SJSA1 (cell line): ENCODE results near the gene RALGDS. TPM values are rescaled to one million over a fixed set of nuclear protein-coding genes. Genes with fewer than 3 reads are reported as not detected.
"Not testable (repeated sequence)": the region's sequence is repeated elsewhere in the genome, so short reads cannot be mapped to it uniquely, and the experiment has no call there.

ENCODE experiments used
- DNase-seq, 2 experiments: peaks; one replicate each; pipeline ENCODE4 v3.0.0-alpha.2; 2015 to 2020; ENCODE audit warnings: low spot score in 2 of 2, low read depth in 1 of 2
- H3K27ac ChIP-seq: fragments of 250-450 bp; sonication (Bioruptor Pico); 2 replicates; pipeline ENCODE4 v1.5.1; 2020; ENCODE audit warnings: mild to moderate bottlenecking, moderate library complexity
- H3K27me3 ChIP-seq: fragments of 250-450 bp; sonication (Bioruptor Pico); replicated peaks from 2 replicates; pipeline ENCODE4 v1.5.1; 2020; ENCODE audit warnings: mild to moderate bottlenecking, moderate library complexity
- H3K36me3 ChIP-seq: fragments of 250-450 bp; sonication (Bioruptor Pico); 2 replicates; pipeline ENCODE4 v1.5.1; 2020; ENCODE audit warnings: mild to moderate bottlenecking
- H3K4me1 ChIP-seq: fragments of 250-450 bp; sonication (Bioruptor Pico); replicated peaks from 2 replicates; pipeline ENCODE4 v1.6.1; 2021; ENCODE audit warnings: mild to moderate bottlenecking
- H3K4me3 ChIP-seq: fragments of 250-450 bp; sonication (Bioruptor Pico); 2 replicates; pipeline ENCODE4 v1.5.1; 2020; ENCODE audit warnings: mild to moderate bottlenecking
- H3K9me3 ChIP-seq: fragments of 250-450 bp; sonication (Bioruptor Pico); replicated peaks from 2 replicates; pipeline ENCODE4 v1.5.1; 2020; ENCODE audit warnings: mild to moderate bottlenecking
- total RNA-seq: library from RNA; depleted of rRNA; stranded (reverse); fragments of >200 nt; shearing (Covaris generic); gene quantifications from 2 replicates; pipeline ENCODE4 v1.2.3, GENCODE V29; 2014

The RALGDS gene
- total RNA-seq, 1 experiment from 2014 or later = 8.6 TPM

DNA sequence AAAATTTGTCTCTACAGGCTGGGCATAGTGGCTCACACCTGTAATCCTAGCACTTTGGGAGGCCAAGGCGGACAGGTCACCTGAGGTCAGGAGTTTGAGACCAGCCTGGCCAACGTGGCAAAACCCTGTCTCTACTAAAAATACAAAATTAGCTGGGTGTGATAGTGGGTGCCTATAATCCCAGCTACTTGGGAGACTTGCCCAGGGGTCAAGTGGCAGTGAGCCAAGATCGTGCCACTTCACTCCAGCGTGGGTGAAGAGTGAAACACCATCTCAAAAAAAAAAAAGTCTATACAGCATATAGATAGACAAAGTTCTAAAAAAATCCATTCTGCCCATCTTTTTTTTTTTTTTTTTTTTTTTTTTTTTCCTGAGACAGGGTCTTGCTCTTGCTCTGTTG, 26.7 kb downstream of the RALGDS start:
- not testable (repeated sequence) for H3K27me3 ChIP-seq, H3K27ac ChIP-seq, H3K4me1 ChIP-seq, H3K36me3 ChIP-seq, H3K4me3 ChIP-seq, H3K9me3 ChIP-seq, DNase-seq

DNA sequence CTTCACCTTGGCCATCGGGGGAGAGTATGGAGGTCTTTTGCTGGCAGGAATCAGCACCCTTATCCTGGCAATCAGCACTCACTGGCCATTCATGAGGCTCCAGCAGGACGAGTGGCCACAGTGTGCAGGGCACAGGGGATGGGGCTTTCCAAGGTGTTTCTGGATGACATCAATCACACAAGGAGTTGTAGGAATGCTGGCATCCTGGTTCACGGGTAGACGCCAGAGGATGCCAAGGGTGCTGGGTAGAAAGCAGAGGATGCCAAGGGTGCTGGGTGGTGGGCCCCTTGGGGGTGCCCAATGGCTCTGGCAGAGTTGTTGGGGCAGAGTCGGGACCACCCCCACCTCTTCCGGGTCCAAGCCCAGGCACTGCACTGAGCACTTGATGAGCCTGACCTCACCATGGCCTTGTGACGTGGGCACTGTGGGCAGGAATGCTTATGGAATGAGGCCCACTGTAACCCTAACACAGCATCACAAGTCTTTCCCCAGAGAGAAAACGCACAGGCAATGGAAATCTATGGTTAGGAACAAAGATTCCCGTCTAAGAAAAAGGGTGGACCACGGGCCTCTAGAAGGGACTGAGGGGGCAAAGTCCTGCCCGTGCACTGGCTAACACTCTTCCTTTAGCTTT, 30.2 kb downstream of the RALGDS start:
- Histone ChIP-seq H3K27me3 (no peaks in the 10 kb centered on the region), H3K36me3 (no peaks in the 10 kb centered on the region), H3K27ac (no peak overlapping the region), H3K4me1 (no peaks in the 10 kb centered on the region), H3K9me3 (no peaks in the 10 kb centered on the region), H3K4me3 (no peak overlapping the region)
- DNase-seq = no peak

DNA sequence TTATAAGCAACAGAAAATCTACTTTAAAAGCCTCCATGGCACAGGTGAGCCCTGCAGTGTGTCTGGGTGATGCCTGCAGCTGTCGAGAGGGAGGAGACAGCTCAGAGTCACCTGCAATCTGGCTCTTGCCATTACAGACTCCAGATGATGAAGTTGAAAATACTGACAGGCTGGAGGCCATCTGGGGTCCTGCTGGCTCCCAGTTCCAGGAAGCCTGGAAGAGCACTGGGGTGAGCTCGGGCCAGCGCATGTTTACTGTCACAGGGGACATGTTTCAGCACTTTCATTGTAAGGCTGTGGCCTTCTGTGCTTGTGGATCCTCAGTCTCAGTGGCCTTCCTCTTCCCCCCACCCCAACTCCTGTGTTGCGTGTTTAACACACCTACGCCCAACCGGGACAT, 30.9 kb downstream of the RALGDS start:
- Histone ChIP-seq H3K27me3 (no peaks in the 10 kb centered on the region), H3K4me3 (no peak overlapping the region), H3K27ac (no peak overlapping the region), H3K36me3 (no peaks in the 10 kb centered on the region), H3K9me3 (no peaks in the 10 kb centered on the region), H3K4me1 (no peaks in the 10 kb centered on the region)
- no peak for DNase-seq

DNA sequence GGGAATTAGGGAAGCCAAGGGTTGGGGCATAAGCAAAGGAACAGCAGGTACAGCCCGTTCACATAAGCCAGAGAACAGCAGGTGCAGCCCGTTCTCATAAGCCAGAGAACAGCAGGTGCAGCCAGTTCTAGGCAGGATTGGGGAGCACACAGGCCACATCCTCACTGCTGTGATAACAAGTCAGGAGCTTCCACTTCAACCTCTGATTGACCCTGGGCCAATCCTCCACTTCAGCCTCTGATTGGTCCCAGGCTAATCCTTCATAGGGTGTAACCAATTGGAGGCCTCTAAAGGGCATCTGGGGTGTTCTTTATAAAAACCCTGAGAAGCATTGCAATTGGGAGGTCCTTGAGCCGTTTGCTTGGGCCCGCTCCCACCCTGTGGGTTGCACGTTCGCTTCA, 31.8 kb downstream of the RALGDS start:
- H3K27me3 ChIP-seq = no peaks in the 10 kb centered on the region
- no peaks in the 10 kb centered on the region for H3K4me1 ChIP-seq
- H3K4me3 ChIP-seq = no peak overlapping the region
- no peak overlapping the region for H3K27ac ChIP-seq
- DNase-seq = no peak
- no peaks in the 10 kb centered on the region for H3K36me3 ChIP-seq
- H3K9me3 ChIP-seq = no peaks in the 10 kb centered on the region

DNA sequence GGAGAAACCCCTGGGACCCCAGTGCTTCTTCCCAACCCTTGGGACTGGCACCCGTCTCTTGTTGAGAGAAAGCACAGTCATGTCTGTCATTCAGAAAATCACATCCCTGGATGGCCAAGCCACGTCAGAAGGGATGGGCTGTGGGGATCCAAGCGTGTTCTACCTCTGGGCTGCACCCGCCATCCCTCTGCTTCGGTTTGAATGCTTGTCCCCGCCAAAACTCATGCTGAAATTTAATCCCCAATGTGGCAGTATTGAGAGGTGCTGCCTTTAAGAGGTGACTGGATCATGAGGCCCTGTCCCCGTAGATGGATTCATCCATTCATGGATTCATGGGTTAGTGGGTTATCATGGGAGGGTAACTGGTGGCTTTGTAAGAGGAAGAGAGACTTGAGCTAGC, 32.3 kb downstream of the RALGDS start:
- no peak for DNase-seq
- Histone ChIP-seq H3K36me3 (no peaks in the 10 kb centered on the region), H3K27me3 (no peaks in the 10 kb centered on the region), H3K4me1 (no peaks in the 10 kb centered on the region), H3K27ac (no peak overlapping the region), H3K4me3 (no peak overlapping the region), H3K9me3 (no peaks in the 10 kb centered on the region)

DNA sequence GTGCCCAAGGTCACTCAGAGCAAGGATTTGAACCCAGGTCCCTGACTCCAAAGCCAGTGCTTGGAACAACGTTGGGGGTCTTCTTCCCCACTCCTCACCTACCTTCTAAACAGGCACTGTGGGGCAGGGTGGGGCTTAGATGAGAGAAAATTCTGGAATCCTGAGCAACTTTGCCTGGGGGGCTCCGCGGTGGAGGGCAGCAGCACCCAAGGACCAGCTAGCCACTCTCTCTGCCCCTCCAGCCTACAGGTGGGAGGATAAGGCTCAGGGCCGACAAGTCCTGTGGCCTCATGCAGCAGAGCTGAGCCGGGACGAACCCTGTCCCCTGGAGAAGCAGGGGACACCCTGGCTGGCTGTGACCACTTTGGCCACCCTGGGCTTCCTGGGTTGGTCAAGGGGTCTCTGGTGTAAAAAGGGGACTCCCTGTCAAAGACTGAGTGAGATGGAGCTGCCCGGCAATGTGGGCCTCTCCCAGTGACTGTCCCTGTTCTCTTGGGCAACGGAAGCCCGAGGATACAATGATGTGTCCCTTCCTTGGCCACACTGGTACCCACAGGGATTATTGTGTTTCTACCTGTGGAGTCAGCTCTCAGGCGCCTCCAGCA, 32.8 kb downstream of the RALGDS start:
- Histone ChIP-seq H3K27me3 (no peaks in the 10 kb centered on the region), H3K27ac (no peak overlapping the region), H3K4me3 (no peak overlapping the region), H3K4me1 (no peaks in the 10 kb centered on the region), H3K9me3 (no peaks in the 10 kb centered on the region), H3K36me3 (no peaks in the 10 kb centered on the region)
- DNase-seq = no peak

DNA sequence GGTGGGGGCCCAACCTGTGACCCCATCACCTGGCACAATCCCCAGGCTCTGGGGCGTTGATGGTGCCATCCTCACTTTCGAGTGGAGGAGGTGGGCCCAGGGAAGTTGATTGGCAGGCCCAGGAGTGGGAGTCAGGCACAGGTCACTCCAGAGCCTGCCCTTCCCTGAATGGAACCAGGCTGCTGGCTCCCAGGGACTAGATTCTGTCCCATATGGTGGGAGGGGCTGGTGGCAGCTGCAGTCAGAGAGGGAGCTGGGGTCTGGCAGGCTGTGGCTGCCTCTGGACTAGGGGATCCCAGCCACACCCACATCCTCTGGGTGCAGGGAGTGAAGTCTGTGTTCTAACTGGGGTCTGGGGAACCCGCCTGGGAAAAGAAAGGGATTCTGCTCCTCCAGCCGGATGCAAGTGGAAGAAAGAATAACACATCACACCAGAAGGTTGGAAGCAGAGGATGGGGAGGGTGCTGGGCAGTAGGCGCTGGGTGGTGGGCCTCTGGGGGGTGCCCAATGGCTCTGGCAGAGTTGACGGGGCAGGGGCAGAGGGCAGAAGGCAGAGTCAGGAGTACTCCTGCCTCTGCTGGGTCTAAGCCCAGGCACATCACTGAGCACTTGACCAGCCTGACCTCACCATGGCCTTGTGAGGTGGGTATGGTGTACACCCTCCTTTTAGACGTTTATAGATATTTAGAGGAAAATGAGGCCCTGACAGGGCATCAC, 33.5 kb downstream of the RALGDS start:
- Histone ChIP-seq H3K9me3 (no peaks in the 10 kb centered on the region), H3K36me3 (no peaks in the 10 kb centered on the region), H3K27me3 (no peaks in the 10 kb centered on the region), H3K27ac (no peak overlapping the region), H3K4me3 (no peak overlapping the region), H3K4me1 (no peaks in the 10 kb centered on the region)
- no peak for DNase-seq

DNA sequence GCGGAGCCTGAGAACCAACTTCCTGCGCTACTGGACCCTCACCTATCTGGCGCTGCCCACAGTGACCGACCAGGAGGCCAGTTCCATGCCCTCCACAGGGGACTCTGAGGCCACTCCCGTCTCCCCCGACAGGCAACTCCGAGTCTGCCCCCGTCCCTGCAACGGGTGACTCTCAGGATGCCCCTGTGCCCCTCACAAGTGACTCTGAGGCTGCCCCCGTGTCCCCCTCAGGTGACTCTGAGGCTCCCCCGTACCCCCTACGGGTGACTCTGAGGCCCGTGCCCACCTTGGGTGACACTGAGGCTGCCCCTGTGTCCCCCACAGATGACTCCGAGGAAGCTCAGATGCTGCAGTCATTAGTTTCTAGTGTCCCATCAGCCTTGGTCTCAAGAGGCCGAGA, 34.1 kb downstream of the RALGDS start:
- Histone ChIP-seq H3K36me3 (no peaks in the 10 kb centered on the region), H3K9me3 (no peaks in the 10 kb centered on the region), H3K4me3 (no peak overlapping the region), H3K27ac (no peak overlapping the region), H3K4me1 (no peaks in the 10 kb centered on the region), H3K27me3 (no peaks in the 10 kb centered on the region)
- DNase-seq = no peak

DNA sequence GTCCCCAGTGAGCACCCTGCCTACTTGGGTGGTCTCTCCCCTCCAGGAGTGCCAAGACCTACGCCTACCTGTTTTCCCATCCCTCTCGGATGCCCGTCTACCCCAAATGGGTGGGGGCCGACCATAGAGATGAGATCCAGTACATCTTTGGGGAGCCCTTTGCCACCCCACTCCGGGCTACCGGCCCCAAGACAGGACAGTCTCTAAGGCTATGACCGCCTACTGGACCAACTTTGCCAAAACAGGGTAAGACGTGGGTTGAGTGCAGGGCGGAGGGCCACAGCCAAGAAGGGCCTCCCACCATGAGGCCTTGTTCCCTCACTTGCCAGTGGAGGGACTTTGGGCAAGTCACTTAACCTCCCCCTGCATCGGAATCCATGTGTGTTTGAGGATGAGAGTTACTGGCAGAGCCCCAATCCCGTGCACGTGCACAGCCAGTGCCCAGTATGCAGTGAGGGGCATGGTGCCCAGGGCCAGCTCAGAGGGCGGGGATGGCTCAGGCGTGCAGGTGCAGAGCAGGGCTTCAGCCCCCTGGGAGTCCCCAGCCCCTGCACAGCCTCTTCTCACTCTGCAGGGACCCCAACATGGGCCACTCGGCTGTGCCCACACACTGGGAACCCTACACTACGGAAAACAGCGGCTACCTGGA, 34.7 kb downstream of the RALGDS start:
- DNase-seq, H3K36me3 ChIP-seq, H3K27ac ChIP-seq, H3K27me3 ChIP-seq, H3K4me3 ChIP-seq, H3K9me3 ChIP-seq, H3K4me1 ChIP-seq: not testable (repeated sequence)

DNA sequence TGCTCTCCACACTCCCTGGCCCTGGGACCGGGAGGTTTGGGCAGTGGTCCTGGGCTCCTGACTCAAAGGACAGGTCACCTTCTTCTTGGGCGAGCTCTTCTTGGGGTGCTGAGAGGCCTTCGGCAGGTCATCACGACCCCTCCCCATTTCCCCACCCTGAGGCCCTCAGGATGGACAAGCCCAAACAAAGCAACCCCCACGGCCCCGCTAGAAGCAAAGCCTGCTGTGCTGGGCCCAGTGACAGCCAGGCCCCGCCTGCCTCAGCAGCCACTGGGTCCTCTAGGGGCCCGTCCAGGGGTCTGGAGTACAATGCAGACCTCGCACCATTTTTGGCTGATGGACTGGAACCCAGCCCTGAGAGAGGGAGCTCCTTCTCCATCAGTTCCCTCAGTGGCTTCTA, 37.4 kb downstream of the RALGDS start:
- not testable (repeated sequence) for H3K27ac ChIP-seq, H3K4me3 ChIP-seq, H3K4me1 ChIP-seq, H3K9me3 ChIP-seq, DNase-seq, H3K36me3 ChIP-seq, H3K27me3 ChIP-seq

DNA sequence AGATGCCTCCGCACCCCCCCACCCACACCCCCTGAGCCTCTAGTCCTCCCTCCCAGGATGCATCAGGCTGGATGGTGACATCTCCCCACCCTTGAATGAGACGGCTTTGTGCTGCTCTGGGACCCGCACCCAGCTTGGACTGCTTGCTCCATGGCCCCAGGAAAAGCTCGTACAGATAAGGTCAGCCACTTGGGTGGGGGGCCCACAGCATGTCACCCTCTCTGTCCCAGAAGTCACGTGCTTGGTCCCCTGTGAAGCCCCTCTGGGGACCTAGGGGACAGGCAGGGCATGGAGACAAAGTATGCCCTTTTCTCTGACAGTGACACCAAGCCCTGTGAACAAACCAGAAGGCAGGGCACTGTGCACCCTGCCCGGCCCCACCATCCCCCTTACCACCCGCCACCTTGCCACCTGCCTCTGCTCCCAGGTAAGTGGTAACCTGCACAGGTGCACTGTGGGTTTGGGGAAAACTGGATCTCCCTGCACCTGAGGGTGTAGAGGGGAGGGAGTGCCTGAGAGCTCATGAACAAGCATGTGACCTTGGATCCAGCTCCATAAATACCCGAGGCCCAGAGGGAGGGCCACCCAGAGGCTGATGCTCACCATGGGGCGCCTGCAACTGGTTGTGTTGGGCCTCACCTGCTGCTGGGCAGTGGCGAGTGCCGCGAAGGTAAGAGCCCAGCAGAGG, 38.9 kb downstream of the RALGDS start:
- not testable (repeated sequence) for H3K4me3 ChIP-seq, H3K9me3 ChIP-seq, H3K36me3 ChIP-seq, DNase-seq, H3K27ac ChIP-seq, H3K4me1 ChIP-seq, H3K27me3 ChIP-seq

DNA sequence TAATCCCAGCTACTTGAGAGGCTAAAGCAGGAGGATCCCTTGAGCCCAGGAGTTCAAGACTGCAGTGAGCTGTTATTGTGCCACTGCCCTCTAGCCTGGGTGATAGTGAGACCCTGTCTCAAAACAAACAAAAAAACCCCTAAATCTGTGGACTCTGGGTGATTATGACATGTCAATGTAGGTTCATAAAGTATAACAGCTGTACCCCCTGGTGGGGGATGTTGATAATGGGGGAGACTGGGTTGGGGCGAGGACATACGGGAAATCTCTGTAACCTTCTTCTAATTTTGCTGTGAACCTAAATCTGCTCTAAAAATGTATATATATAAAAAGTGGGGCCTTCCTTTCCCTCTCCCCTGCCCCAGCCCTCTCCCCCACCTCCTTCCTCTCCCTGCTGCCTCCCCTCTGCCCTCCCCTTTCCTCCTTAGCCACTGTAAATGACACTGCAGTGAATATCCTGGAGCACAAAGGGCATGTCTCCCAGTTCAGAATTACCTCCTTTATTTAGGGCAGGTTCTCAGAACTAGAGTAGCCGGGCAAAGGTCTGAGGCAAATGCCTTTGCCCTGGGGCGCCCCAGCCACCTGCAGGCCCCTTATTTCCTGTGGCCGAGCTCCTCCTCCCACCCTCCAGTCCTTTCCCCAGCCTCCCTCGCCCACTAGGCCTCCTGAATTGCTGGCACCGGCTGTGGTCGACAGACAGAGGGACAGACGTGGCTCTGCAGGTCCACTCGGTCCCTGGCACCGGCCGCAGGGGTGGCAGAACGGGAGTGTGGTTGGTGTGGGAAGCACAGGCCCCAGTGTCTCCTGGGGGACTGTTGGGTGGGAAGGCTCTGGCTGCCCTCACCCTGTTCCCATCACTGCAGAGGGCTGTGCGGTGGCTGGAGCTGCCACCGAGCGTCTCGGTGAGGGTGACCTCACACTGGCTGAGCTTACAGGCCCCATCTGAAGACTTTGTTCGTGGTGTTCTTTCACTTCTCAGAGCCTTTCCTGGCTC, 40.0 kb downstream of the RALGDS start:
- H3K4me3 ChIP-seq = not testable (repeated sequence)

DNA sequence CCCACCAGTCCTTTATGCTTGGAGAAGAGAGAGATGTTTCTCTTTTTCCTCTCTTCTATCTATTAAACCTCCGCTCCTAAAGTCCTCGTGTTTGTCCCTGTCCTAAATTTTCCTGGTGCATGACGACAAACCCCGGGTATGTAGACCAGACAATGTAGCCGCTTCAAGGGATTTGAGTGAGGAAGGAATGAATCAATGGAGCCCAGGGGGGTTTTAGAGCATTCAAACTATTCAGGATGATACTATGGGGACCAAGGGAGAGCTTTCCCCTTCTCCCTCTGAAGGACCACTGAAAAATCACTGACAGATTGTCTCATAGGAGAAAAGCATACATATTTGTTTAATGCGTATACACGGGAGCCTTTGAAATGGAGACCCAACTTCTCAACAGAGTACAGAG, 40.9 kb downstream of the RALGDS start:
- DNase-seq = no peak
- peaks cover 16% of the 10 kb centered on the region for H3K4me1 ChIP-seq
- H3K4me3 ChIP-seq = no peak overlapping the region
- no peaks in the 10 kb centered on the region for H3K36me3 ChIP-seq
- no peaks in the 10 kb centered on the region for H3K9me3 ChIP-seq
- H3K27me3 ChIP-seq = no peaks in the 10 kb centered on the region
- no peak overlapping the region for H3K27ac ChIP-seq

More for the DNA sequence above, 40.0 kb downstream of the RALGDS start:
- not testable (repeated sequence) for H3K27me3 ChIP-seq, H3K27ac ChIP-seq, H3K36me3 ChIP-seq, DNase-seq, H3K9me3 ChIP-seq, H3K4me1 ChIP-seq
